CD4-positive, alpha-beta T cell treated with Interleukin-15 for 4 hours (primary cell): ENCODE measurements around the gene MAPK4.

ENCODE experiments used
- DNase-seq: peaks from one replicate; pipeline ENCODE4 v3.0.0-alpha.2; 2020; ENCODE audit warnings: low spot score

MAPK4 gene

GRCh38 chr18:50721451-50722120 lies 161.7 kb downstream of the MAPK4 start:
- no peak for DNase-seq

- DNase-seq = no peak
These were observed 162.4 kb downstream of the MAPK4 start for GRCh38 chr18:50722311-50722710.

GRCh38 chr18:50724751-50725151 lies 164.9 kb downstream of the MAPK4 start:
- DNase-seq = no peak

GRCh38 chr18:50726960-50727589 lies 167.2 kb downstream of the MAPK4 start:
- DNase-seq = no peak

- DNase-seq = no peak
These were observed 168.0 kb downstream of the MAPK4 start for GRCh38 chr18:50727721-50728471.

- DNase-seq = no peak
These were observed 169.5 kb downstream of the MAPK4 start for GRCh38 chr18:50729376-50729775.

GRCh38 chr18:50729986-50730385 lies 170.1 kb downstream of the MAPK4 start:
- no peak for DNase-seq

- no peak for DNase-seq
These were observed 174.5 kb downstream of the MAPK4 start for GRCh38 chr18:50734342-50734741.

GRCh38 chr18:50734886-50735285 lies 175.0 kb downstream of the MAPK4 start:
- DNase-seq = no peak

- no peak for DNase-seq
These were observed 177.2 kb downstream of the MAPK4 start for GRCh38 chr18:50737127-50737526.

GRCh38 chr18:50738098-50738757 lies 178.3 kb downstream of the MAPK4 start:
- no peak for DNase-seq

GRCh38 chr18:50742952-50743351 lies 183.1 kb downstream of the MAPK4 start:
- DNase-seq = no peak

- DNase-seq = no peak
These were observed 184.4 kb downstream of the MAPK4 start for GRCh38 chr18:50744253-50744652.

- DNase-seq = no peak
These were observed 186.1 kb downstream of the MAPK4 start for GRCh38 chr18:50745945-50746344.

- DNase-seq = no peak
These were observed 188.0 kb downstream of the MAPK4 start for GRCh38 chr18:50747849-50748242.

GRCh38 chr18:50748243-50749229 lies 188.6 kb downstream of the MAPK4 start:
- DNase-seq = no peak

GRCh38 chr18:50749421-50749820 lies 189.5 kb downstream of the MAPK4 start:
- DNase-seq = no peak

- no peak for DNase-seq
These were observed 190.1 kb downstream of the MAPK4 start for GRCh38 chr18:50749945-50750344.

- no peak for DNase-seq
These were observed 190.7 kb downstream of the MAPK4 start for GRCh38 chr18:50750546-50750945.

GRCh38 chr18:50751490-50751889 lies 191.6 kb downstream of the MAPK4 start:
- no peak for DNase-seq

- DNase-seq = no peak
These were observed 192.1 kb downstream of the MAPK4 start for GRCh38 chr18:50751947-50752346.
